GM12864 (cell line): ENCODE measurements around the gene ASH1L.

Experiments
- DNase-seq: peaks from one replicate; pipeline ENCODE4 v3.0.0-alpha.2; 2011; ENCODE audit warnings: low read depth
- H3K4me3 ChIP-seq: 2 replicates; pipeline ENCODE4 v1.5.1; 2011; ENCODE audit warnings: mild to moderate bottlenecking, low read depth, low read length, control low read depth
- TF ChIP-seq, protein P1 (sequence below): IDR thresholded peaks from 2 replicates; pipeline ENCODE4 v1.5.1; 2011; ENCODE audit warnings: low read depth, mild to moderate bottlenecking, moderate library complexity, low read length, control low read depth, inconsistent platforms; ENCODE audit errors: missing control alignments

ASH1L gene

DNA sequence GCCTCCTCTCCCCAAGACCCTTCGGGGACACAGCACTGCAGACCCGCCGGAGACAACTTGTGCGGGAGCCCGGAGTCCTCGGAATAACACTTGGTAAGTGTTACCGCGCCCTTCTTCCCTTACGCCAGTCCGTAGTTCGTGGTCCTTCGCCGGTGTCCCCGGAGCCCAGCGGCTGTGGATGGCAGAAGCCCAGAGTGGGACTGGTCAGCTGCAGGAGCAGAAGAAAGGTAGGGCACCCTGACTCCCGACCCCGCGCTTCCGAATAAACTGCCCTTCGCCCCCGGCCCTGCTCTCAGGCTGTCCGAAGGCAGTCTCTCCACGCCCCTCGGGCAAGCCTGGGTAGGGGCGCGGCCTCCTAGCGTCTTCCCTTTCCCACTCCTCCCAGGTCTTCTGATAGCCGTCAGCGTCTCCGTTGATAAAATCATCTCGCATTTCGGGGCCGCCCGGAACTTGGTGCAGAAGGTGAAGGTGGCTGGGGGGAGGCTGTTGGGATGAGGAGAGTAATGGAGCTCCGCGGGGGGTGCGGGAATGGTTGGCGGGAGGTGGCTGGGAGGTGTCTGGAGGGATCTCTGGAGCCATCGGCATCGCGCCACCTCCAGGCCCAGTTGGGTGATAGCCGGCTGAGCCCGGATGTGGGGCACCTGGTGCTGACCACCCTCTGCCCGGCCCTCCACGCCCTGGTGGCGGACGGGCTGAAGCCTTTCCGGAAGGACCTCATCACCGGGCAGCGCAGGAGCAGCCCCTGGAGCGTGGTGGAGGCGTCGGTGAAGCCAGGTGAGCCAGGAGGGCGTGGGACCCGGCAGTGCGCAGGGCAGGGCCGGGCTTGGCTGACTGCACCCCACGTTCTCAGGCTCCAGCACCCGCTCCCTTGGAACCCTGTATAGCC lies 237.6 kb downstream of the ASH1L start:
- DNase-seq, result no peak
- TF ChIP-seq, protein P1, sequence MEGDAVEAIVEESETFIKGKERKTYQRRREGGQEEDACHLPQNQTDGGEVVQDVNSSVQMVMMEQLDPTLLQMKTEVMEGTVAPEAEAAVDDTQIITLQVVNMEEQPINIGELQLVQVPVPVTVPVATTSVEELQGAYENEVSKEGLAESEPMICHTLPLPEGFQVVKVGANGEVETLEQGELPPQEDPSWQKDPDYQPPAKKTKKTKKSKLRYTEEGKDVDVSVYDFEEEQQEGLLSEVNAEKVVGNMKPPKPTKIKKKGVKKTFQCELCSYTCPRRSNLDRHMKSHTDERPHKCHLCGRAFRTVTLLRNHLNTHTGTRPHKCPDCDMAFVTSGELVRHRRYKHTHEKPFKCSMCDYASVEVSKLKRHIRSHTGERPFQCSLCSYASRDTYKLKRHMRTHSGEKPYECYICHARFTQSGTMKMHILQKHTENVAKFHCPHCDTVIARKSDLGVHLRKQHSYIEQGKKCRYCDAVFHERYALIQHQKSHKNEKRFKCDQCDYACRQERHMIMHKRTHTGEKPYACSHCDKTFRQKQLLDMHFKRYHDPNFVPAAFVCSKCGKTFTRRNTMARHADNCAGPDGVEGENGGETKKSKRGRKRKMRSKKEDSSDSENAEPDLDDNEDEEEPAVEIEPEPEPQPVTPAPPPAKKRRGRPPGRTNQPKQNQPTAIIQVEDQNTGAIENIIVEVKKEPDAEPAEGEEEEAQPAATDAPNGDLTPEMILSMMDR, result peak; percentile 47
- H3K4me3 ChIP-seq, result peak overlapping the region; percentile 73

DNA sequence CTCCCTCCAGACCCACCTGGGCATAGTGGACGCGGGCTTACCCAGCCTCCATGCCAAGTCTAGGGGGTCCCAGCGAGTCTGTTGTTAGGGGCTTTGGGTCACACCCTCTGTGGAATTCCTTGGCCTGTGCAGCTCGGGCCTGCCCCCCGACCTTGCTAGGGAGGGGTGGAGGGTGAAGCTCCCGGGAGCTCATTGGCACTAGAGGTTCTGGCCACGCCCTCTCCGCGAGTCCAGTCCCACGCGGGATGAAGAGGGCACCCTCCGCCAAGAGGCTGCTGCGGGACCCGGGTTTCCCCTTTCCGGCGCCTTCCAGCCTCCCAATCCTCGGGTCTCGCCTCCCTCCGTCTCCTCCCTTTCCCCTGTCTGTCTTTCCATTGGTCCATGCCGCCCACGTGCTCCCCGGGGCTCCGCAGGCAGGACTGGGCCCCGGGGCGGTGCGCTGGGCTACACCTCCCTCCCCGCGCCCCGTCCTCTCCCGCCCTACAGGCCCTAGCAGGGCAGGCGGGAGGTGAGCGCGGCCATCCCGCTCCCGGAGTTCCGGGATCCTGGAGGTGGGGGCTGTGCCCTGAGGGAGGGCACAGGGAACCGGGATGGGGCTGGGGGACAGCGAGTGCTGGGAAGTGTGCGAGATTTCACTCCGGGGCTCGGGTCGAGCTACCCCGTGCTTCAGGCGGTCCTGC lies 238.4 kb downstream of the ASH1L start:
- peak; percentile 68 for DNase-seq
- H3K4me3 ChIP-seq, result peak overlapping the region; percentile 73
- TF ChIP-seq, protein P1, result peak; percentile 4

DNA sequence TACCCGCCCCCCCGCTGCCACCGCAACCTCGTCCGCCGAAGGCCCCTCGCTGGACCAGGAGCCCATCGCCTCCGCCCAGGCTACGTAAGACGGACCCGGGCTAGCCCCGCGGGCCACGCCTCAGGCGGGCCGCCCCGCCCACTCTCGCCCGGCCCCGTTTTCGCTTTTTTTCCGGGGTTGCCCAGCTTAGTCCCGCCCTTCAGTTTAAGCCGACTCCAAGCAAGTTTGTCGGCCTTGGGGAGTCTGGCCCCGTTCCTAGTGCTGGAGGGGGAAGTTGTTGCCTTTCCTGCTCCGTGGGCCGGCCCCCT lies 238.9 kb downstream of the ASH1L start:
- DNase-seq, result peak; percentile 54
- TF ChIP-seq, protein P1, result no peak
- peak overlapping the region; percentile 73 for H3K4me3 ChIP-seq

DNA sequence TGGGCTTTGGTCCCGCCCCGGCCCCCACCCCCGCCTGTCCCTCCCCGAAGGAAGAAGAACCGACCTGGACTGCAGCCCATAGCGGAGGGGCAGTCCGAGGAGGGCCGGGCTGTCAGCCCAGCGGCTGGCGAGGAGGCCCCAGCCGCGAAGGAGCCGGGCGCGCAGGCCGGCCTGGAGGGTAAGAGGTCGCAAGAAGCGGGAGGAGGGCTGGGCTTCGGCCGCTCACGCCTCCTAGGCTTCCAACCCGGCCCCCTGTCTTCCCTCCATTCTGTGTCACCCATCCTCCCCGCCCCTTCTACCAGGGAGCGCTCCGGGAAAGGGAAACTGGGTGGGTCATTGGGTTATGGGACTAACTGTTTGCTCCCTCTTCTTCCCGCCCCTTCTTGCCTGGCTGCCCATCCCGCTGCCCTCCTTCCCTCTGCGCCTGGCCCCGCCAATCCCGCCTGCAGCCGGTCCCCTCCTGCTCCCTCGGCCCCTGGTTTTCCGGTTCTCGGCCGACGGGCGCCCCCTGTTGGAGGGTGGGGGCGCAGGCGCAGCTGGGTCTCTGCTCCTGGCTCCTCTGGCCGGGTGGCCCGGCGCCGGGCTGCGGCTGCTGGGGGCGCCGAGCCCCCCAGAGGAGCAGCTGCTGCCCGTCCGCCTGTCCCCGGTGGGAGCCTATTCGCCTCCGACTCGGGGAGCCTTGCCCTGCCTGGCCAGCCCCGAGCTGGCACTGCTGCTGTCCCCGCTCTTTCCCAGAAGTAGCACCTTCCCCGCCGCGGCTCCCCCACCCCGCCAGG lies 239.5 kb downstream of the ASH1L start:
- TF ChIP-seq, protein P1, result peak; percentile 83
- DNase-seq, result peak; percentile 40
- H3K4me3 ChIP-seq, result peak overlapping the region; percentile 73

DNA sequence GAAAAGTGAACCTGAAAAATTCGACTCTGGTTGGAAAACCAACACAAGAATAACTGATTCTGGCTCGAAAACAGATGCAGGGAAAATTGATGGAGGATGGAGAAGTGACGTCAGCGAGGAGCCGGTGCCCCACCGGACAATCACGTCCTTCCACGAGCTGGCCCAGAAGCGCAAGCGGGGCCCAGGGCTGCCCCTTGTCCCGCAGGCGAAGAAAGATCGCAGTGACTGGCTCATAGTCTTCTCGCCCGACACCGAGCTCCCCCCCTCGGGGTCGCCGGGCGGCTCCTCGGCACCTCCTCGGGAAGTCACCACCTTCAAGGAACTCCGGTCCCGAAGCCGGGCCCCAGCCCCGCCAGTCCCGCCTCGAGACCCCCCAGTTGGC lies 240.0 kb downstream of the ASH1L start:
- DNase-seq, result no peak
- TF ChIP-seq, protein P1, result no peak
- peak overlapping the region; percentile 73 for H3K4me3 ChIP-seq

DNA sequence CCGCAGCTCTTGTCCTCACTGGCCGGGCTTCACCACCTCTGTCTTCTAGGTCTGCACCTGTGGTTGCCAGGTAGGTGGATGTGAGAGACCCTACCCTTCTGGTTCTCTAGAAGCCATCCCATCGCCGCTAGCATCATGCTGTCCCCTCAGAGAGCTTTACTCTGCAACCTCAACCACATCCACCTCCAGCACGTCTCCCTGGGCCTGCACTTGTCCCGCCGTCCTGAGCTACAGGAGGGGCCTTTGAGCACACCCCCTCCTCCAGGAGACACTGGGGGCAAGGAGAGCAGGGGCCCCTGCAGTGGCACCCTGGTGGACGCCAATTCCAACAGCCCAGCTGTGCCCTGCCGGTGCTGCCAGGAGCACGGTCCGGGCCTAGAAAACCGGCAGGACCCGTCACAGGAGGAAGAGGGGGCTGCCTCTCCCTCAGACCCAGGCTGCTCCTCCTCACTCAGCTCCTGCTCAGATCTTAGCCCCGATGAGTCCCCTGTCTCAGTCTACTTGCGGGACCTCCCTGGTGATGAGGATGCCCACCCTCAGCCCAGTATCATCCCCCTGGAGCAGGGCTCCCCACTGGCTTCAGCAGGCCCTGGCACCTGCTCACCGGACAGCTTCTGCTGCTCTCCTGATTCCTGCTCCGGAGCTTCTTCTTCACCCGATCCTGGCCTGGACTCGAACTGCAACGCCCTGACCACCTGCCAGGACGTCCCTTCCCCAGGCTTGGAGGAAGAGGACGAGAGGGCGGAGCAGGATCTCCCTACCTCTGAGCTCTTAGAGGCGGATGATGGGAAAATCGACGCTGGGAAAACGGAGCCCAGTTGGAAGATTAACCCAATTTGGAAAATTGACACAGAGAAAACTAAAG lies 240.7 kb downstream of the ASH1L start:
- DNase-seq, result no peak
- no peak overlapping the region; the same call in 1 of the 2 replicates for H3K4me3 ChIP-seq
- TF ChIP-seq, protein P1, result no peak
